Loucy (cell line): ENCODE results near the gene MCCC2.

Source experiments
- CTCF ChIP-seq: fragments of 200-600 bp; sonication (generic); conservative IDR thresholded peaks from 2 replicates; pipeline ENCODE4 v1.5.1; 2014; ENCODE audit warnings: mild to moderate bottlenecking, antibody characterized with exemption, low read length
- EZH2phosphoT487 ChIP-seq: fragments of 200-600 bp; IDR thresholded peaks from 2 replicates; pipeline ENCODE4 v1.6.1; 2018; ENCODE audit warnings: antibody characterized with exemption, mild to moderate bottlenecking, moderate library complexity, borderline replicate concordance

GRCh38 chr5:71697967-71698366, 110.8 kb downstream of the MCCC2 start:
- TF ChIP-seq CTCF (peak; percentile 53), EZH2phosphoT487 (no peak)
